Keratinocyte (primary cell): Measurements from ENCODE around the gene IL1RAPL2.

Experiments
- EZH2 ChIP-seq: IDR thresholded peaks from one replicate; pipeline ENCODE4 v1.6.1; 2012; ENCODE audit warnings: inconsistent platforms, mild to moderate bottlenecking, low read length, moderate library complexity
- TF ChIP-seq, protein P1 (sequence below), 3 experiments: IDR thresholded peaks in 1 of 3; conservative IDR thresholded peaks in 1 of 3; optimal IDR thresholded peaks in 1 of 3; 2 replicates in 2 of 3; 3 replicates in 1 of 3; pipeline versions ENCODE3 to v1.5.1; 2011; ENCODE audit warnings: low read length in 3 of 3, mild to moderate bottlenecking in 3 of 3, moderate library complexity in 2 of 3, control low read depth in 1 of 3, inconsistent platforms in 1 of 3; ENCODE audit not compliant: insufficient read depth in 2 of 3; ENCODE audit errors: extremely low read depth in 1 of 3

- no peak for TF ChIP-seq EZH2
- TF ChIP-seq, protein P1, sequence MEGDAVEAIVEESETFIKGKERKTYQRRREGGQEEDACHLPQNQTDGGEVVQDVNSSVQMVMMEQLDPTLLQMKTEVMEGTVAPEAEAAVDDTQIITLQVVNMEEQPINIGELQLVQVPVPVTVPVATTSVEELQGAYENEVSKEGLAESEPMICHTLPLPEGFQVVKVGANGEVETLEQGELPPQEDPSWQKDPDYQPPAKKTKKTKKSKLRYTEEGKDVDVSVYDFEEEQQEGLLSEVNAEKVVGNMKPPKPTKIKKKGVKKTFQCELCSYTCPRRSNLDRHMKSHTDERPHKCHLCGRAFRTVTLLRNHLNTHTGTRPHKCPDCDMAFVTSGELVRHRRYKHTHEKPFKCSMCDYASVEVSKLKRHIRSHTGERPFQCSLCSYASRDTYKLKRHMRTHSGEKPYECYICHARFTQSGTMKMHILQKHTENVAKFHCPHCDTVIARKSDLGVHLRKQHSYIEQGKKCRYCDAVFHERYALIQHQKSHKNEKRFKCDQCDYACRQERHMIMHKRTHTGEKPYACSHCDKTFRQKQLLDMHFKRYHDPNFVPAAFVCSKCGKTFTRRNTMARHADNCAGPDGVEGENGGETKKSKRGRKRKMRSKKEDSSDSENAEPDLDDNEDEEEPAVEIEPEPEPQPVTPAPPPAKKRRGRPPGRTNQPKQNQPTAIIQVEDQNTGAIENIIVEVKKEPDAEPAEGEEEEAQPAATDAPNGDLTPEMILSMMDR (optimal IDR thresholded peaks at IDR 0.05 in 1 of 3, IDR thresholded peaks at IDR 0.05 in 1 of 3, conservative IDR thresholded peaks at IDR 0.05 in 1 of 3; ENCODE audit: extremely low read depth in 1 of 3, insufficient read depth in 2 of 3, low read length in 3 of 3): no peak
Observed at GRCh38 chrX:105645667-105646357, 1079.8 kb downstream of the IL1RAPL2 start.
